Glutamatergic neuron (in vitro differentiated cells): Measurements from ENCODE around the gene TAGLN. TPM values are rescaled to one million over a fixed set of nuclear protein-coding genes. Genes with fewer than 3 reads are reported as not detected.

ENCODE experiments used
- DNase-seq: peaks from one replicate; pipeline ENCODE4 v3.0.0; 2022
- H3K27ac Mint-ChIP-seq: one replicate; pipeline ENCODE4 v1.8.0; 2020; ENCODE audit warnings: mild to moderate bottlenecking, mixed read lengths, inconsistent platforms; ENCODE audit not compliant: unreplicated experiment
- H3K27me3 Mint-ChIP-seq: one replicate; pipeline ENCODE4 v1.8.0; 2020; ENCODE audit warnings: mild to moderate bottlenecking, moderate library complexity, mixed read lengths, inconsistent platforms; ENCODE audit not compliant: unreplicated experiment
- H3K36me3 Mint-ChIP-seq: one replicate; pipeline ENCODE4 v1.8.0; 2020; ENCODE audit warnings: mild to moderate bottlenecking, mixed read lengths, inconsistent platforms; ENCODE audit not compliant: unreplicated experiment
- H3K4me1 Mint-ChIP-seq: one replicate; pipeline ENCODE4 v1.8.0; 2020; ENCODE audit warnings: mild to moderate bottlenecking, low read depth, mixed read lengths, inconsistent platforms; ENCODE audit not compliant: unreplicated experiment
- H3K4me3 Mint-ChIP-seq: one replicate; pipeline ENCODE4 v1.8.0; 2020; ENCODE audit warnings: mild to moderate bottlenecking, mixed read lengths, inconsistent platforms; ENCODE audit not compliant: unreplicated experiment
- H3K9me3 Mint-ChIP-seq: one replicate; pipeline ENCODE4 v1.8.0; 2020; ENCODE audit warnings: mild to moderate bottlenecking, moderate library complexity, mixed read lengths, inconsistent platforms; ENCODE audit not compliant: unreplicated experiment
- CTCF ChIP-seq: fragments of 200-600 bp; sonication (generic); IDR thresholded peaks from one replicate; pipeline ENCODE4 v1.5.0; 2021; ENCODE audit not compliant: partially characterized antibody, unreplicated experiment
- total RNA-seq: library from RNA; stranded (reverse); fragmentation: NEBNext Ultra II Directional; extraction: Animal tissue kit (Norgen Biotek cat#: 25700); gene quantifications from one replicate; pipeline ENCODE4 v1.2.1, GENCODE V29; 2021; ENCODE audit not compliant: unreplicated experiment

TAGLN gene
- total RNA-seq, 1 donor from 2014 or later = 6.1 TPM

DNA sequence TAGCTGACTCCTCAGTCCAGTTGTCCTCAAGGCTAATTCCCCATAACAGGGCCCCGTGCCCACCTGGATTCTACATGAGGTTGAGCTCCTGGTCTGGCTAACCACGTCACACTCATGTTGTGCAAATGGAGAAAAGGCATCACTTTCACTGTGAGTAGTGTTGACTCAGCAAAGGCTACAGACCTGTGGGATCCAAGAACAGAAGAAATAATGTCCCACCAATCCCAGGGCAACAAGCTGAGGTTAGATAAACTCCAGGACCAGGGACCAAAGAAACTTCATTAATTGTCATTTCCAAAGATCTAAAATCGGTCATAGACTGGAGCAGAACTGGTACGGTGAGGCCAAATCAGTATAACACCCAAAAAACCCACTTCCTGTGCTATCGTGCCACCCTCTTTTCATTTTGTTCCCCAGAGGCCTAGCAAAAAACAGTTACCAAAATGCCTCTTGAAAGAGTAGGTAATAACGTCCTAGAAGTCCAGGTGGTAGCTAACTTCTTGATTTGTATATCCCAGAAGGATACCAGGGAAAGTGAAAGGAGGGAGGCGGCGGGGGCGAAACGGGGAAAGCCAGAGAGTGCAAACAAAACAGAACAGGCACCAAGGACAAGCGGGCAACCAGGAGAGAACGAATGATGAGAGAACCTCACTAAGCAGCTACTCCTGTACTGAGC lies 31.3 kb downstream of the TAGLN start:
- H3K36me3 Mint-ChIP-seq = no peaks in the 10 kb centered on the region
- peaks cover 7% of the 10 kb centered on the region for H3K9me3 Mint-ChIP-seq

GRCh38 chr11:117230999-117231841 lies 32.0 kb downstream of the TAGLN start:
- peaks cover 7% of the 10 kb centered on the region for H3K9me3 Mint-ChIP-seq
- peak overlapping the region; percentile 78 for H3K27ac Mint-ChIP-seq
- no peaks in the 10 kb centered on the region for H3K36me3 Mint-ChIP-seq
- DNase-seq = no peak
- peaks cover 6% of the 10 kb centered on the region for H3K27me3 Mint-ChIP-seq
- H3K4me1 Mint-ChIP-seq = peaks cover 20% of the 10 kb centered on the region
- TF ChIP-seq CTCF = no peak
- peak overlapping the region; percentile 93 for H3K4me3 Mint-ChIP-seq

More for the DNA sequence above, 31.3 kb downstream of the TAGLN start:
- DNase-seq = no peak
- peak overlapping the region; percentile 36 for H3K4me3 Mint-ChIP-seq
- peaks cover 6% of the 10 kb centered on the region for H3K27me3 Mint-ChIP-seq
- peaks cover 20% of the 10 kb centered on the region for H3K4me1 Mint-ChIP-seq
- no peak overlapping the region for H3K27ac Mint-ChIP-seq
- TF ChIP-seq CTCF = no peak

GRCh38 chr11:117231842-117232091 lies 32.6 kb downstream of the TAGLN start, which contains the start of gene PCSK7:
Gene PCSK7 (minus strand): TSS chr11:117232073. CDS start chr11:117229844, 2,229 bp downstream.
- Mint-ChIP-seq H3K27me3 (peaks cover 6% of the 10 kb centered on the region), H3K9me3 (peaks cover 7% of the 10 kb centered on the region), H3K27ac (peak within 1 kb of the TSS; percentile 98), H3K4me3 (peak within 1 kb of the TSS; percentile 99), H3K36me3 (no peaks in the 10 kb centered on the region), H3K4me1 (peaks cover 20% of the 10 kb centered on the region)
- no peak for TF ChIP-seq CTCF
- DNase-seq = peak; percentile 86

- Mint-ChIP-seq H3K4me3 (peak within 1 kb of the TSS; percentile 99), H3K4me1 (peaks cover 20% of the 10 kb centered on the region), H3K36me3 (no peaks in the 10 kb centered on the region), H3K9me3 (peaks cover 7% of the 10 kb centered on the region), H3K27me3 (peaks cover 6% of the 10 kb centered on the region), H3K27ac (peak within 1 kb of the TSS; percentile 98)
- DNase-seq = peak; percentile 82
- peak; percentile 85 for TF ChIP-seq CTCF
These were observed 33.1 kb downstream of the TAGLN start, which contains the start of gene RNF214 for GRCh38 chr11:117232092-117232878. Gene RNF214 (plus strand): TSS chr11:117232671. CDS start chr11:117234273, 1,602 bp downstream.
